ELF-1 (cell line): Measurements from ENCODE around the gene TEX50.
"Not testable (repeated sequence)": the region's sequence is repeated elsewhere in the genome, so short reads cannot be mapped to it uniquely, and the experiment has no call there.

Source experiments
- DNase-seq: peaks from one replicate; pipeline ENCODE4 v3.0.0-alpha.2; 2016; ENCODE audit warnings: low read depth, low spot score

Gene TEX50

DNA sequence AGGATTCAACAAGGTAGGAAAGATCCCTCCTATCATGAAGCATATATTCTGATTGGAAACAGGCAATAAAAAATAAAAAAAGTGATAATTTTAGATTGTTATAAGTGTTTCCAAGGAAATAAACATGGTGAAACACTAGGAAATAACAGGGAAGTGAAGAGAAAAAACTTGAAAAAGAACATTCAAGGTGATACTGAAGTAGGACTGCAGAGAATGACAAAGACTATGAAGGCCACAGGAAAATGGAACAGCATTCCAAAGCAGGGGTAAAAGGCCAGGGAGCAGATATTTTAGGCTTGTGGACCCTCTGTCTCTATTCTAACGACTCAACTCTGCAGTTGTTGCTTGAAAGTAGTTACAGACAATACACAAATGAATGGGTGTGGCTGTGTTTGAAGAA is 26.6 kb downstream of the TEX50 start:
- DNase-seq, result no peak

DNA sequence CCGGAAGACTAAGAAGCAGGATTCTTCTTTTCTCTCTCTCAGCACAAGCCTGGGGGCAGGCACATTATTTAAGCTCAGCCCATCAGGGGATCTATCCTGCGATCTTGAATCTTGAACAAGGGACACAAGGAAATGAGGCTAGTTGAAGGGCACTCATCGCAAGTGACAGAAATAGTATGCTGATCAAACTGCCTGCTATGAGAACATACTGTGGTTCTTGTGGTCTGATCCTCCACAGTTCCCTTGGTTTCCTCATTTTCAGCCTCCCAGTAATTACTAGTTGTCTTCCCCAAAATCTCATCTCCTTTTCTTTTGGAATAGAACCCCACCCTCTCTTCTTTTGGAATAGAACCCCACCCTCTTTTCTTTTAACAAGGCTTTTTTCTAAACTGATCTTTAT is 28.0 kb downstream of the TEX50 start:
- DNase-seq, result no peak

DNA sequence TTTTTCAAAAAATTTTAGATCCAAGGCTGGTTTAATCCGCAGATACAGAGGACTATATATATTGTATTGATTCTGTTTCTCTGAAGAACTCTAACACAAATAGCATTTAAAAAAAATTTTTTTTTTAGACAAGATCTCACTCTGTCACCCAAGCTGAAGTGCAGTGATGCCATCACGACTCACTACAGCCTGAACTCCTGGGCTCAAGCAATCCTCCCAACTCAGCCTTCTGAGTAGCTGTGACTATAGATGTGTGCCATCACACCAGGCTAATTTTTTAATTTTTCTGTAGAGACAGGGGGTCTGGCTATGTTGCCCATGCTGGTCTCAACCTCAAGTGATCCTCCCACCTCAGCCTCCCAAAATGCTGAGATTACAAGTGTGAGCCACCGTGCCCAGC is 31.5 kb downstream of the TEX50 start:
- DNase-seq, result no peak

DNA sequence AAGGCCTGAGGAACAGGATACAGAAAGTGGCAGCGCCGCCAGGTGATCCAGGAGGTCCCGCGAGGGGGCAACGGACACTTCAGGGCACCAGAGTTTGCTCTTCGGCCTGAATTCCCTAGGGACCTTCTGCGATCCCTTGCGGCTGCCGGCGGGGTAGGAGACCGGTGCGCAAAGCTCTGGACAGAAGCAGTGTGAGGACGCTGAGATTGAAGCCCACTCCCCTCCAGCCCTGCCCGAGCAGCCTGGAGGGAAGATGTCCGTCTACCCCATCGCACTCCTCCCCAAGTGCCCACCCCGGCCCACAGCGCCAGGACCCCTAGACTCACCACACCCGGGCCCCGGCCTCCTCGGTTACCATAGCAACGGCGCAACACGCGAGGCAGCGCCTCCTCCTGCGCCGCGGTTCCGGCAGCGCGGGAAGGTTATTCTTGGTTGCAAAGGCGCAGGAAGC is 34.4 kb downstream of the TEX50 start, which contains the start of gene ANKRD45:
ANKRD45 (minus strand) TSS at position 361 of the 451 bp plus-strand sequence. CDS start 10,433 bp downstream, outside the sequence.
- DNase-seq, result peak; percentile 86

DNA sequence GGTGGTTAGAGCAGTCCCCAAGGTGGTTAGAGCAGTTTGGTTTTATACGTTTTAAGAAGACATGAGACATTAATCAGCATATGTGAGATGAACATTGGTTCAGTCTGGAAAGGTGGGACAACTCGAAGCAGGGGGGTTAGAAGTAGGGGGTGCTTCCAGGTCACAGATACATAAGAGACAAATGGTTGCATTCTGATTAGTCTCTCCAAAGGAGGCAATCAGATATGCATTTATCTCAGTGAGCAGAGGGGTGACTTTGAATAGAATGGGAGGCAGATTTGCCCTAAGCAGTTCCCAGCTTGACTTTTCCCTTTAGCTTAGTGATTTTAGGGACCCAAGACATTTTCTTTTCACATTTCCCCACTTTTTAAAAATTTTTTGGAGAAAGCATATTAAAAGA is 39.4 kb downstream of the TEX50 start:
- not testable (repeated sequence) for DNase-seq

DNA sequence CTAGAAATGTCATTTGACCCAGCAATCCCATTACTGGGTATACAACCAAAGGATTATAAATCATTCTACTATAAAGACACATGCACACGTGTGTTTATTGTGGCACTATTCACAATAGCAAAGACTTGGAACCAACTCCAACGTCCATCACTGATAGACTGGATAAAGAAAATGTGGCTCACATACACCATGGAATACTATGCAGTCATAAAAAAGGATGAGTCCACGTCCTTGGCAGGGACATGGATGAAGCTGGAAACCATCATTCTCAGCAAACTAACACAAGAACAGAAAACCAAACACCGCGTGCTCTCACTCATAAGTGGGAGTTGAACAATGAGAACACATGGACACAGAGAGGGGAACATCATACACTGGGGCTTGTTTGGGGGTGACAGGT is 45.0 kb downstream of the TEX50 start:
- DNase-seq, result not testable (repeated sequence)

DNA sequence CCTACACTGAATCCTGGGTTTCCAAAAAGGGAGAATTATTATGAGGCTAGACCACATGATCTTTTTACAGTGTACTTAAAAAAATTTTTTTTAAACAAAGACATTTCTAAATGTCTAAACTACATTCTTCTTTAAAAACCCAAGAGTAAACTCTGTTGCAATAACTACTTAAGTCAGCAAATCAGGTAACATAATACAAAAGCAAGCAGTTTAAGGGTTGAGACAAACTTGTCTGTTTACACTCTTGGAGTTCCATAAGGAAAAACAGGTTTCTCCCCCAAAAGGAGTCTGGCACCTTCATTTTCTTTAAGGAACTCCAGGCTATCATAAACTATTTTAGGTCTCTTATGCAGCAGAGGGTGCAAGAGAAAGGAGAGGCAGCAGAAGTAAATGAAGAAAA is 47.0 kb downstream of the TEX50 start:
- DNase-seq, result no peak

DNA sequence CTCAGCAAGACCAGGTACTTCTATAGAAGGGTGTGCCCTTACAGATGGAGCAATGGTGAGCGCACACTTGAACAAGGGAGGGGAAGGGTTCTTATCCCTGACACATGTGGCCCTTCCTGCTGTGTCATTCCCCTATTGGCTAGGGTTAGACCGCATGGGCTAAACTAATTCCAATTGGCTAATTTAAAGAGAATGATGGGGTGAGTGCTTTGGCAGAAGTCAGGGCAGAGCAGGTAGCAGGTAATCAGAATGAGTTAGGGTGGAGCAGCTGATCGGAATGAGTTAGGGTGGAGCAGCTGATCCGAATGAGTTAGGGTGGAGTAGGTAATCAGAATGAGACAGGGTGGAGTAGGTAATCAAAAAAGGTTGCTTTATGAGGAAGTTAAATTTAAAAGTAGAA is 48.7 kb downstream of the TEX50 start:
- not testable (repeated sequence) for DNase-seq

DNA sequence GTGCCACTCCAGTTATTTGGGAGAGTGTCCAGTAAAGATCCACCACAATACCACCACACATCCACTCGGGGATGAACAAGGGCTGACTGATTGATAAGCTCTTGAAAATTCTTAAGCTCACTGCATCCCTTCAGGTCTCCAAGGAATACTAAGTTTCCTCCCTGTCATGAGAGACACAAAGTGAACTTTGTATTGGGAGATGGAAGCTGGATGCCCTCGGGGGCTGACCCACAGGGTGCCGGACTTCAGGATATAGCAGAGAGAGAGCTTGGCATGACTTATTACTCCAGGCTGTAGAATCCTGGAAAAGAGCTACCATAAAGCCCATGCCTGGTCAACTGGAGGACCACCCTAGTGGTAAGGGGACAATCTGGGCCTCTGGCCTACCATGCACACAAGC is 50.0 kb downstream of the TEX50 start:
- DNase-seq, result peak; percentile 35
